ENCODE measurements around the gene PRKCA. TPM values are rescaled to one million over a fixed set of nuclear protein-coding genes. Genes with fewer than 3 reads are reported as not detected.

Gene PRKCA
- total RNA-seq, 1 donor from 2014 or later = 6.7 TPM

DNA sequence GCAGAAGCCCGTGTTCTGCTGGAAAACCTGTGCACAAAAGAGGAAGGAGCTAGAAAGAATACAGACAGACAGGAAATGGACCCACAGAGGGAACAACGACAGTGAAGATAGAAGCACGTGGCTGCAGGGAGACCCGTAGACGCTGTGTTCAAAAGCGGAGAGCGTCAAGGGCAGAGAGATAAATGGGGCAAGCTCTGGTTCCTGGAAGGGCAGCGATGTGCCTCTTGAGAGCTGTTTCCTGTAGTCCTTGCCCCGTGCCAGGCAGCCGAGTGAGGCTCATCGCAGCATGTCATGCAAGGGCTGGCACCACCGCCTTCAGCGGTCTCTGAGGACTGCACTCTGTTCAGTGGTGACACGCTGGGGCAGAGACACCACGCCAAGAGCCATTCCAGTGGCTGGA lies 488.9 kb downstream of the PRKCA start:
- DNase-seq (ENCODE audit: low read depth) = no peak
- TF ChIP-seq, protein P1, sequence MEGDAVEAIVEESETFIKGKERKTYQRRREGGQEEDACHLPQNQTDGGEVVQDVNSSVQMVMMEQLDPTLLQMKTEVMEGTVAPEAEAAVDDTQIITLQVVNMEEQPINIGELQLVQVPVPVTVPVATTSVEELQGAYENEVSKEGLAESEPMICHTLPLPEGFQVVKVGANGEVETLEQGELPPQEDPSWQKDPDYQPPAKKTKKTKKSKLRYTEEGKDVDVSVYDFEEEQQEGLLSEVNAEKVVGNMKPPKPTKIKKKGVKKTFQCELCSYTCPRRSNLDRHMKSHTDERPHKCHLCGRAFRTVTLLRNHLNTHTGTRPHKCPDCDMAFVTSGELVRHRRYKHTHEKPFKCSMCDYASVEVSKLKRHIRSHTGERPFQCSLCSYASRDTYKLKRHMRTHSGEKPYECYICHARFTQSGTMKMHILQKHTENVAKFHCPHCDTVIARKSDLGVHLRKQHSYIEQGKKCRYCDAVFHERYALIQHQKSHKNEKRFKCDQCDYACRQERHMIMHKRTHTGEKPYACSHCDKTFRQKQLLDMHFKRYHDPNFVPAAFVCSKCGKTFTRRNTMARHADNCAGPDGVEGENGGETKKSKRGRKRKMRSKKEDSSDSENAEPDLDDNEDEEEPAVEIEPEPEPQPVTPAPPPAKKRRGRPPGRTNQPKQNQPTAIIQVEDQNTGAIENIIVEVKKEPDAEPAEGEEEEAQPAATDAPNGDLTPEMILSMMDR (conservative IDR thresholded peaks at IDR 0.05; ENCODE audit: low read depth, low read length) = no peak
- H3K4me3 ChIP-seq (ENCODE audit: low read depth, low read length) = no peak overlapping the region

DNA sequence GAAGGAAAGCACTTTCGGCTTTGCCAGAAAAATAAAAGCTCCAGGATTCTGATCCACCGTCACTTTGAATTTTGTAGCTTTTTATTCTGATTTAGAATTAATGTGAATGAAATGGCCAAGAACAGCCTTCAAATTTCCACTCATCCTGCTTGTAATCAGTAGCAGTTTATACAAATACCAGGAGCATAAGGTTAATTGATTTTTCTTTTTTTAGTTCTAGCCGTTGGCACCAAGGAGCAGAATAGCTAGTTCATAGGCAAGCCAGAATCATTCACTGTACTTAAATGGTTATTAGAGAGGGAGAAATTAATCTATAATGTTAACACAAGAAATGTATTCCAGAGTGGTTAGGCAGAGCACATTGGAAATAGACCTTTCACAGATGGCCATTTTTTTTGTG lies 491.4 kb downstream of the PRKCA start:
- TF ChIP-seq, protein P1 (conservative IDR thresholded peaks at IDR 0.05; ENCODE audit: low read depth, low read length) = no peak
- DNase-seq (ENCODE audit: low read depth) = no peak
- no peak overlapping the region for H3K4me3 ChIP-seq (ENCODE audit: low read depth, low read length)

DNA sequence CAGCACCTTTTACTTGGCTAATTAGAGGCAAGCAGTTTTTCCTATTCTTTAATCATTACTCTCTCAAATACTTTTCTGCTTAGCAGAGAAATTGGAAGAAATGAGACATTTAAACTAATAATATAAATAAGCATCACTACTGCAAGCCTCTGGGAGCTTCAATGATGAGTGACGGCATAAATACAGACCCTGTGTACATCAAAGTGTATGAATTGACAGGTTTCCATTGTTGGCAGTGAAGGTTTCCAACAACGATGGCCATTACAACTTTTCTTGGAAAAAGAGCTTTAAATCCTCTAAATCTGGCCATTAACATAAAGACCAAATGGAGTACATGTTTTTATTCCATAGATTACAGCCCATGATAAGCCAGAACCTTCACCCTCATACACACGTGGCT lies 493.1 kb downstream of the PRKCA start:
- TF ChIP-seq, protein P1 (conservative IDR thresholded peaks at IDR 0.05; ENCODE audit: low read depth, low read length) = no peak

DNA sequence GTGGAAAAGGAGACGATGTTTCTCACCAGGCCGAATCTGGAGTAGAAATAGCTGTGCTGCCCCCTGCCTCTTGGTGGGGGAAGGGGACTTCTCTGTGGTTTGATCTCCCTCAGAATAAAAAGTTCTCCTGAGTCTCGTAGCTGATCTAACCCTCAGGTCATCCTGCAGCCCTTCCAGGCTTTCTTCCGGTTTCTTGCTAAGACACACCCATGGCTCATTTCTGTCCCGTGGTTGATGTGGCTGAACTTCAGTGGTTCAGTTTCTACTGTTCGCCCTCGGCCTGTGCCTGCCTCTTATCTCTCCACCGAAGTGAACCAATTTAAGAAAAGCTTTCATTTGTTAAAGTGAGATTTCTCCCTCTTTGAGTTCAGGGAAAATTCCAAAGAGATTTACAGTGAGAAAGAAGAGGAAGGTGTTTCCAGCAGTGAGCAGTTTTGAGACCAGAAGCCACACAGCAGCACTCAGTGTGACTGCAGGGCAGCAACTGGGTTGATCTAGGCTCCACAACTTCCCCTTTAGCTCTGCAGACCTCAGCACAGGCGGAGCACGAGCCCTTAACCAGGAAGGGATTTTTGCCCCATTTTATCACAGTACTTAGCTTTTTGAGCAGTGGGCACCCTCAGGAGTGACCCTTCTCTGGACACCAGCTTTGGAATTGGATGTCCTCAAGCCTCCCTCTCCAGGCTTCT lies 497.6 kb downstream of the PRKCA start:
- TF ChIP-seq, protein P1 (conservative IDR thresholded peaks at IDR 0.05; ENCODE audit: low read depth, low read length) = no peak
- no peak overlapping the region for H3K4me3 ChIP-seq (ENCODE audit: low read depth, low read length)

More for the DNA sequence above, 493.1 kb downstream of the PRKCA start:
- H3K4me3 ChIP-seq (ENCODE audit: low read depth, low read length) = no peak overlapping the region
- no peak for DNase-seq (ENCODE audit: low read depth)

DNA sequence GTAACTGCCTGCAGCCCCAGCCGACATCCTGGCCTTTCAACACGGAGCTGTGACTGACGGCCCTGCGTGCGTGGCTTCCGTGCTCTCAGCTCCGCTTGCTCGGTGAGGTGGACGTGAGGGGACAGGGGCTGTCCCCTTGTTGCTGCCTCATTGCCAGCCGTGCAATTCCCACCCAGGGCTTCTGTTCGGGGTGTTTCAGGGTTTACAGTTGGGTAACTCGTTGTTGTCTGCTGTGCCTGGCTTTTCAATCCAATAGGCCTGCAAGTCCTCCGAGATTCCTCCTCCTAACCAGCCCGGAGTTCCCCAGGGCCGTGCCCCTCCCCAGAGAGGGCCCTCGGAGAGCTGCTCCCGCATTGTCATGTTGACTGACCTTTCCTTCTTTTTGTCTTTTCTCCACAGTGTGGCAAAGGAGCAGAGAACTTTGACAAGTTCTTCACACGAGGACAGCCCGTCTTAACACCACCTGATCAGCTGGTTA lies 501.1 kb downstream of the PRKCA start:
- no peak for DNase-seq (ENCODE audit: low read depth)
- H3K4me3 ChIP-seq (ENCODE audit: low read depth, low read length) = no peak overlapping the region
- TF ChIP-seq, protein P1 (conservative IDR thresholded peaks at IDR 0.05; ENCODE audit: low read depth, low read length) = no peak

More for the DNA sequence above, 497.6 kb downstream of the PRKCA start:
- DNase-seq (ENCODE audit: low read depth) = no peak

DNA sequence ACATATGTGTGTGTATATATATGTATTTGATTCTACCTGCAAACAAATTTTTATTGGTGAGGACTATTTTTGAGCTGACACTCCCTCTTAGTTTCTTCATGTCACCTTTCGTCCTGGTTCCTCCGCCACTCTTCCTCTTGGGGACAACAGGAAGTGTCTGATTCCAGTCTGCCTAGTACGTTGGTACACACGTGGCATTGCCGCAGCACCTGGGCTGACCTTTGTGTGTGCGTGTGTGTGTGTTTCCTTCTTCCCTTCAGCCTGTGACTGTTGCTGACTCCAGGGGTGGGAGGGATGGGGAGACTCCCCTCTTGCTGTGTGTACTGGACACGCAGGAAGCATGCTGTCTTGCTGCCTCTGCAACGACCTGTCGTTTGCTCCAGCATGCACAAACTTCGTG lies 503.2 kb downstream of the PRKCA start:
- TF ChIP-seq, protein P1 (conservative IDR thresholded peaks at IDR 0.05; ENCODE audit: low read depth, low read length) = no peak
- DNase-seq (ENCODE audit: low read depth) = no peak

DNA sequence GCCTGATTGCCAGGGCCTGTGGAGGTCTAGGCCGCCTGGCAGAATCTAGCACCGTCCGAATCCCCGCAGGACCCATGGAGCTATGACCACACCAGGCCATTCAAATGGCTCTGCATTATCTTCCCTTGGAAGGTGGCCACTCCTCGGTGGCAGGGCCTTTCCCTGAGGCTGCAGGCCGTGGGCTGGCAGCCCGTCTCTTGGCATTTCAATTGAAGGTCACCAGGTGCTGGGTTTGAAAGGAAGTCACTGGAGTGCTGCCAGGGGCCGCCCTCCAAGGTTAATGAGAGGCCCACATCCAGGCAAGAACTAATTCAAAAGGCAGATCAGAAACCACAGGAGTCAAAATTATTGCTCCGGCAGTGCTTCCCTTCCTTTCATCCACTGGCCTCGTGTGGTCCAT lies 504.8 kb downstream of the PRKCA start:
- no peak for DNase-seq (ENCODE audit: low read depth)
- TF ChIP-seq, protein P1 (conservative IDR thresholded peaks at IDR 0.05; ENCODE audit: low read depth, low read length) = no peak
- no peak overlapping the region for H3K4me3 ChIP-seq (ENCODE audit: low read depth, low read length)

More for the DNA sequence above, 503.2 kb downstream of the PRKCA start:
- H3K4me3 ChIP-seq (ENCODE audit: low read depth, low read length) = no peak overlapping the region
